ENCODE results near the gene AKR1C1. TPM values are rescaled to one million over a fixed set of nuclear protein-coding genes. Genes with fewer than 3 reads are reported as not detected.
"Not testable (repeated sequence)": the region's sequence is repeated elsewhere in the genome, so short reads cannot be mapped to it uniquely, and the experiment has no call there.

AKR1C1 gene
- total RNA-seq, 1 experiment from 2014 or later = 4.1 TPM

- no peaks in the 10 kb centered on the region; the same call in 1 of the 2 replicates for H3K4me1 Mint-ChIP-seq
- H3K27me3 Mint-ChIP-seq (ENCODE audit: low read depth) = no peaks in the 10 kb centered on the region; the same call in 1 of the 2 replicates
- TF ChIP-seq NFYB (CRISPR knock-in tag; conservative IDR thresholded peaks at IDR 0.05; ENCODE audit: low read depth) (no peak), CREM (CRISPR knock-in tag; IDR thresholded peaks at IDR 0.05) (no peak), EMX1 (CRISPR knock-in tag; IDR thresholded peaks at IDR 0.05) (no peak), ZNF425 (CRISPR knock-in tag; conservative IDR thresholded peaks at IDR 0.05) (no peak), TCF7 (CRISPR knock-in tag; IDR thresholded peaks at IDR 0.05; ENCODE audit: low read depth) (no peak), MAX (CRISPR knock-in tag; IDR thresholded peaks at IDR 0.05) (no peak), E2F1 (CRISPR knock-in tag; IDR thresholded peaks at IDR 0.05) (no peak)
- ATAC-seq (no peak), DNase-seq (ENCODE audit: low spot score) (no peak)
- ChIA-PET POLR2A (no interaction called here), CTCF (no interaction called here)
- H3K4me3 Mint-ChIP-seq = no peak overlapping the region
- H3K27ac Mint-ChIP-seq = no peak overlapping the region
- no peaks in the 10 kb centered on the region for H3K36me3 Mint-ChIP-seq
- H3K9me3 Mint-ChIP-seq = no peaks in the 10 kb centered on the region
Observed at GRCh38 chr10:5002013-5002727, 39.0 kb downstream of the AKR1C1 start.

- POLR2A ChIA-PET; CTCF ChIA-PET; H3K9me3 Mint-ChIP-seq; DNase-seq (ENCODE audit: low spot score); H3K4me3 Mint-ChIP-seq; H3K27me3 Mint-ChIP-seq (ENCODE audit: low read depth); H3K27ac Mint-ChIP-seq; H3K4me1 Mint-ChIP-seq; H3K36me3 Mint-ChIP-seq: not testable (repeated sequence)
- peak; percentile 100 for ATAC-seq
Observed at GRCh38 chr10:5003127-5004029, 40.2 kb downstream of the AKR1C1 start, which contains the start of gene AKR1C2. Gene AKR1C2 (minus strand): TSS chr10:5003857. CDS start chr10:5003835, 22 bp downstream.

GRCh38 chr10:5004030-5004385, 40.8 kb downstream of the AKR1C1 start:
- H3K4me3 Mint-ChIP-seq; DNase-seq (ENCODE audit: low spot score); H3K27ac Mint-ChIP-seq; H3K27me3 Mint-ChIP-seq (ENCODE audit: low read depth); POLR2A ChIA-PET; H3K9me3 Mint-ChIP-seq; H3K4me1 Mint-ChIP-seq; ATAC-seq; CTCF ChIA-PET; H3K36me3 Mint-ChIP-seq: not testable (repeated sequence)

GRCh38 chr10:5004501-5004900, 41.3 kb downstream of the AKR1C1 start:
- CTCF ChIA-PET; ATAC-seq; H3K4me3 Mint-ChIP-seq; DNase-seq (ENCODE audit: low spot score); H3K27me3 Mint-ChIP-seq (ENCODE audit: low read depth); H3K4me1 Mint-ChIP-seq; H3K9me3 Mint-ChIP-seq; H3K36me3 Mint-ChIP-seq; H3K27ac Mint-ChIP-seq; POLR2A ChIA-PET: not testable (repeated sequence)

GRCh38 chr10:5008857-5009548, 45.8 kb downstream of the AKR1C1 start:
- H3K4me1 Mint-ChIP-seq; CTCF ChIA-PET; H3K27me3 Mint-ChIP-seq (ENCODE audit: low read depth); DNase-seq (ENCODE audit: low spot score); H3K36me3 Mint-ChIP-seq; POLR2A ChIA-PET; H3K4me3 Mint-ChIP-seq; ATAC-seq; H3K9me3 Mint-ChIP-seq; H3K27ac Mint-ChIP-seq: not testable (repeated sequence)
- TF ChIP-seq GABPB1 (CRISPR knock-in tag; IDR thresholded peaks at IDR 0.05) = peak; percentile 42; the same call in 1 of the 2 replicates

GRCh38 chr10:5010043-5010442, 46.8 kb downstream of the AKR1C1 start:
- DNase-seq (ENCODE audit: low spot score); H3K4me3 Mint-ChIP-seq; CTCF ChIA-PET; H3K9me3 Mint-ChIP-seq; H3K27ac Mint-ChIP-seq; H3K4me1 Mint-ChIP-seq; H3K27me3 Mint-ChIP-seq (ENCODE audit: low read depth); POLR2A ChIA-PET; H3K36me3 Mint-ChIP-seq: not testable (repeated sequence)
- ATAC-seq = peak; percentile 61; the same call in 1 of the 2 replicates

- CTCF ChIA-PET, H3K4me3 Mint-ChIP-seq, H3K4me1 Mint-ChIP-seq: not testable (repeated sequence)
Observed at GRCh38 chr10:5011392-5011791, 48.2 kb downstream of the AKR1C1 start.

More at GRCh38 chr10:5011392-5011791, 48.2 kb downstream of the AKR1C1 start:
- H3K27ac Mint-ChIP-seq; POLR2A ChIA-PET; H3K36me3 Mint-ChIP-seq; DNase-seq (ENCODE audit: low spot score); ATAC-seq; H3K27me3 Mint-ChIP-seq (ENCODE audit: low read depth): not testable (repeated sequence)
- peaks cover 10% of the 10 kb centered on the region for H3K9me3 Mint-ChIP-seq

Data from WTC11 (cell line).